GM10847 (cell line): ENCODE measurements around the gene TIAM1.

Source experiments
- POLR2A ChIP-seq: IDR thresholded peaks from 2 replicates; pipeline ENCODE4 v1.6.1; 2011; ENCODE audit not compliant: insufficient read length; ENCODE audit errors: extremely low read depth

The TIAM1 gene

DNA sequence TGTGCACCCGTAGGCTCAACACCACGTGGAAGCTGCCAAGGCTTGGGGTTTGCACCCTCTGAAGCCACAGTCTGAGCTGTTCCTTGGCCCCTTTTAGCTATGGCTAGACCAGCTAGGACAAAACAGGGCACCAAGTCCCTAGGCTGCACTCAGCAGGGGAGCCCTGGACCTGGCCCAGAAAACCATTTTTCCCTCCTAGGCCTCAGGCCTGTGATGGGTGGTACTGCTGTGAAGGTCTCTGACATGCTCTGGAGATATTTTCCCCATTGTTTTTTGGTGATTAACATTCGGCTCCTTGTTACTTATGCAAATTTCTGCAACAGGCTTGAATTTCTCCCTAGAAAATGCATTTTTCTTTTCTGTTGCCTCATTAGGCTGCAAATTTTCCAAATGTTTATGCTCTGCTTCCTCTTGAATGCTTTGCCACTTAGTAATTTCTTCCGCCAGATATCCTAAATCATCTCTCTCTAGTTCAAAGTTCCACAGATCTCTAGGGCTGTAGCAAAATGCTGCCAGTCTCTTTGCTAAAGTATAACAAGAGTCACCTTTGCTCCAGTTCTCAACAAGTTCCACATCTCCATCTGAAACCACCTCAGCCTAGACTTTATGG, 236.8 kb downstream of the TIAM1 start:
- TF ChIP-seq POLR2A = no peak

DNA sequence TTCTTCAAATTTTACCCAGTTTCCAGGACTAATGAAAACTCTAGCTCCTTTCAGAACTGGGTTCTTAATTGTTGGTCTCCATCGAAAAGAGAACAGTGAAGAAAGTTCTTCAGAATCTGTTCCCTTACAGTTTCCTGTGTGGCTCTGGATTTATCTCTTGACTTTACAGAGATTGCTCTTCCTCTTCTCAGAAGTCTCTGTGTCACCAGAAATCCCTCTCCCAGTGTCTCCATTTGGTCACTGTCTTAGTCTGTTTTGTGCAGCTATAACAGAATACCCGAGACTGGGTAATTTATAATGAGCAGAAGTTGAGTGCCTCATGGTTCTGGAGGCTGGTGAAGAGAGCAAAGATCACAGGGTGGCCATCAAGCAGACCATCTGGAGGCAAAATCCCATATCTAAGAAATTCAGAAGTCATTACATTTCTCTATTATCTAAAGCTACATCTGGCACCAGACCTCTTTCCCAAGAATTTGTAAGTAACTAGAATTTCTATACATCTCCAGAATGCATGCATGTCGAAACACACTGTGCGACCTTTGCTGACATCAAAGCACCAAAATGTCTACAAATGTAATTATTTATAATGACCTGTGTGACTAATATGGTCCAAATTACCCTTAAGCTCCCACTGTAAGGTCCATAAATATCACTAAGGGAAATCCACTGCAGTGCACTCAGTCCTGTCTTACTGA, 240.3 kb downstream of the TIAM1 start:
- TF ChIP-seq POLR2A = no peak

GRCh38 chr21:31103163-31103562, 240.9 kb downstream of the TIAM1 start:
- no peak for TF ChIP-seq POLR2A

- TF ChIP-seq POLR2A = no peak
These were observed 244.9 kb downstream of the TIAM1 start for GRCh38 chr21:31099122-31099521.

DNA sequence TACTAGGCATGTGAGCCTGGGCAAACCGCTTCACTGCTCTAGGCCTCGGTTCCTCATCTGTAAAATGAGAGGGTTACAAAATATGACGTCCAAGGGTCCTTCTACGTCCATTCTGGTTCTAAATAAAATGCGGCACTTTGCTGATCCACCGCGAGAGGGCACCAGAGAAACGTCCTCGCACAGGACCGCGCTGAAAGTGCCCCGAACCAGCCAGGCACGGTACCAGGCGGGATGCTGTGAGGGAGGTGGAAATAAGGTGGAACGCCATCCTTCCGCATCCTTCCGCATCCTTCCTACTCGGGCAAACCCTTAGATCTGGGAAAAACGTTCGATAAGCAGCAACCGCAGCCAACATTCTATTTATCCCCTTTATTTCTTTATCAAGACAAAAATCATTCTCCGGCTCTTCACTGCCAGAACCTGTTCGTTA, 245.5 kb downstream of the TIAM1 start:
- TF ChIP-seq POLR2A = no peak

GRCh38 chr21:31092832-31093625, 251.0 kb downstream of the TIAM1 start:
- no peak for TF ChIP-seq POLR2A

DNA sequence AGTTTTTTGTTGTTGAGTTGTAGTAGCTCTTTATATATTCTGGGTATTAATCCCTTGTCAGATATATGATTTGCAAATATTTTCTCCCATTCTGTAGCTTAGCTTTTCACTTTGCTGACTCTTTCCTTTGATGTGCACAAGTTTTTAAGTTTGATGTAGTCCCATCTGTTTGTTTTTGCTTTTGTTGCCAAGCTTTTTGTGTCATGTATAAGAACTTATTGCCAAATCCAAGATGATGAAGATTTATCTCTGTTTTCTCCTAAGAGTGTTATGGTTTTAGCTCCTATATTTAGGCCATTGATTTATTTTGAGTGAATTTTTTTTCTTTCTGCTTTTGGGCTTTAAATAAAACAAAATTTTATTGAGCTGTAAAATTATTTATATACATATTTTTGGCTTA, 253.7 kb downstream of the TIAM1 start:
- no peak for TF ChIP-seq POLR2A

DNA sequence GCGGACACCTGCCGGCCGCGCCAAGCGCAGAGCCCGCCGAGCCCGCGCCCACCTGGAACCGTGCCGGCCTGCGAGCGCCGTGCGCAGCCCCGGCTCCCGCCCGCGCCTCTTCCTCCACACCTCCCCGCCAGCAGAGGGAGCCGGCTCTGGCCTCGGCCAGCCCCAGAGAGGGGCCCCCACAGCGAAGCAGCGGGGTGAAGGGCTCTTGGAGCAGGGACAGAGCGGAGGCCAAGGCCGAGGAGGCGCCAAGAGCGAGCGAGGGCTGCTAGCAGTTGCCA, 255.6 kb downstream of the TIAM1 start:
- no peak for TF ChIP-seq POLR2A

- TF ChIP-seq POLR2A = no peak
These were observed 256.2 kb downstream of the TIAM1 start for GRCh38 chr21:31087639-31088473.

DNA sequence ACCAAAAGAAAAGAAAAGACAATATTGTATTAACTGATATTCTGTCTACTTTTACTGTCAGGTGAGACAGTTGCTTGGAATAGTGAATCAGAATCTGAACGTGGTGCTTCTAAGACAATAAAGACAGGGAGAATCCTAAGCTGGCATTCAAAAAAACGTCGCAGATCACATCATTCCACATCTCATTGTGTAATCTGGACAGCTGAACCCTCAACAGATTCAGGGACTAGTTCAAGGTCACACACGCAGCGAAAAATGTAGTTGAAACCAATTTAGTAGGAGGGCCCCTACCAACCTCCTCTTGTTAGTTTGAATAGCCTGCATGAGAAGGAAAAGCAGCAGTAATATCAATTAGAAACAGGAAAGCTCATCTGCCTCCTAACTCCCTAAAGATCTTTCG, 259.4 kb downstream of the TIAM1 start:
- TF ChIP-seq POLR2A = no peak

- TF ChIP-seq POLR2A = no peak
These were observed 265.3 kb downstream of the TIAM1 start for GRCh38 chr21:31078796-31079195.

GRCh38 chr21:31078216-31078615, 265.8 kb downstream of the TIAM1 start:
- no peak for TF ChIP-seq POLR2A

DNA sequence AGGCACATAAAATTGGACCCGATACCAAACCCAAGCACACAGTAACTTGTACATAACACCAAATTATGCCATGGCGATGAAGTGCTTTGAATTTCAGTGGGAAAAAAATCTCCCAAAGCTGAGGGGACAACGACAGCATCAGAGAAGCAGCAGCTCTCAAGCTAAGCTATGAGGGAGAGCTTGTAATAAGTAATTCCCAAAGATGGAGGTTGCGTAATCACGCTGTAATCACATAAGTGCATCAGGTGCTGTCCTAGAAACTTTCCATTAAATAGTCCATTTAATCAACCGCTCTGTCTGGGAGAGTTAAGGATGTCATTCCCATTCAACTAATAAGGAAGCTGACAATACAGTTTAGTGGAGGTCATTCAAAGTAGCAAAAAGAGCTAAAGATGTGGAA, 268.2 kb downstream of the TIAM1 start:
- no peak for TF ChIP-seq POLR2A

- no peak for TF ChIP-seq POLR2A
These were observed 271.5 kb downstream of the TIAM1 start for GRCh38 chr21:31072533-31072932.
